ENCODE measurements around the gene SLC25A13.
"Not testable (repeated sequence)": the region's sequence is repeated elsewhere in the genome, so short reads cannot be mapped to it uniquely, and the experiment has no call there.

SLC25A13 gene

GRCh38 chr7:96179341-96179740 lies 142.6 kb downstream of the SLC25A13 start:
- H3K9me3 Mint-ChIP-seq, result no peaks in the 10 kb centered on the region
- no peaks in the 10 kb centered on the region for H3K36me3 Mint-ChIP-seq
- CTCF ChIA-PET, result interaction anchor here (0.8 kb wide), 1 partner anchor 53 kb away, joined by 3 read pairs; no protein-coding TSS in a partner anchor
- H3K27me3 Mint-ChIP-seq, result no peaks in the 10 kb centered on the region
- DNase-seq, result no peak
- H3K4me3 Mint-ChIP-seq, result no peak overlapping the region
- H3K27ac Mint-ChIP-seq, result no peak overlapping the region
- H3K4me1 Mint-ChIP-seq, result no peaks in the 10 kb centered on the region

DNA sequence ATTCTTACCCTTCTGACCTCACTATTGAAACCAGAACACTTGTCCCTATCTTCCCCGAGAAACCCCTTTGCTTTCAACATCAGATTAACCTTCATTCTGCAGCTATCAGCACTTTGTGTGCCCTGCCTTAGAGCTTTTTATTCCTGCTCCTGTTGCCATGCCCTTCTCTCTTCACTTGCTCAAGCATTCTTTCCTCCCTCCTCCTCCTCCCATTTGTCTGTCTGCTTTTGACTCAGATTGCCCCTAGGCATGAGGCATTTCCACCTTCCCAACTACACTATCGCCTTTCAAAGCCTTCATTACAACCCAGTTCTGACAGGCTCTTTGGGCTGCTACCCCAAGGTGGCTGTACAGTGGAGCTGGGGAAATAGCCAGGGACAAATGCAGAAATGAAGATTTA lies 143.3 kb downstream of the SLC25A13 start:
- CTCF ChIA-PET, result no interaction called here

DNA sequence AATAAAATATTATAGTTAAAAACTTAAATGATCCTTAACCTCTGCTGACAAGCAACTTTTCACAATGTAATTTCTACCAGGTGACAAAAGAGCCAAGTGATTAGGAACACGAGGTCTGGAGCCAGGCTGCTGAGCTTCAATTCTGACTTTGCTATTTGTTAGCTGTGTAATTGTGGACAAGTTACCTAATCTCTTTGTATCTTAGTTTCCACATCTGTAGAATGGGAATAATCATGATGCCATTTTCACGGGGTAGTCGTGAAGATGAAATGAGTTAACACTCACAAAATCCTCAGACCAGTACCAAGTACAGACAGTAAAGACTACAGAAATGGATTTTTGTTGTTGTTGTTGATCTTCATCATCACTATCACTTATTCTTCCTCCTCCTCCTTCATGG lies 144.5 kb downstream of the SLC25A13 start:
- Mint-ChIP-seq H3K4me3 (no peak overlapping the region), H3K36me3 (no peaks in the 10 kb centered on the region), H3K4me1 (no peaks in the 10 kb centered on the region), H3K27ac (no peak overlapping the region), H3K9me3 (no peaks in the 10 kb centered on the region), H3K27me3 (no peaks in the 10 kb centered on the region)
- DNase-seq, result no peak
- CTCF ChIA-PET, result no interaction called here

More for the DNA sequence above, 143.3 kb downstream of the SLC25A13 start:
- Mint-ChIP-seq H3K36me3 (no peaks in the 10 kb centered on the region), H3K9me3 (no peaks in the 10 kb centered on the region), H3K27me3 (no peaks in the 10 kb centered on the region), H3K4me1 (no peaks in the 10 kb centered on the region), H3K4me3 (no peak overlapping the region), H3K27ac (no peak overlapping the region)
- DNase-seq, result no peak

GRCh38 chr7:96174812-96175211 lies 147.1 kb downstream of the SLC25A13 start:
- no peaks in the 10 kb centered on the region for H3K27me3 Mint-ChIP-seq
- no peak for DNase-seq
- H3K4me3 Mint-ChIP-seq, result no peak overlapping the region
- H3K9me3 Mint-ChIP-seq, result no peaks in the 10 kb centered on the region
- no peaks in the 10 kb centered on the region for H3K36me3 Mint-ChIP-seq
- no peaks in the 10 kb centered on the region for H3K4me1 Mint-ChIP-seq
- CTCF ChIA-PET, result no interaction called here
- H3K27ac Mint-ChIP-seq, result no peak overlapping the region

GRCh38 chr7:96173781-96174180 lies 148.1 kb downstream of the SLC25A13 start:
- H3K4me3 Mint-ChIP-seq, result no peak overlapping the region
- no peaks in the 10 kb centered on the region for H3K27me3 Mint-ChIP-seq
- no peak overlapping the region for H3K27ac Mint-ChIP-seq
- H3K36me3 Mint-ChIP-seq, result peaks cover 1% of the 10 kb centered on the region
- H3K9me3 Mint-ChIP-seq, result no peaks in the 10 kb centered on the region
- CTCF ChIA-PET, result no interaction called here
- H3K4me1 Mint-ChIP-seq, result no peaks in the 10 kb centered on the region
- DNase-seq, result no peak

DNA sequence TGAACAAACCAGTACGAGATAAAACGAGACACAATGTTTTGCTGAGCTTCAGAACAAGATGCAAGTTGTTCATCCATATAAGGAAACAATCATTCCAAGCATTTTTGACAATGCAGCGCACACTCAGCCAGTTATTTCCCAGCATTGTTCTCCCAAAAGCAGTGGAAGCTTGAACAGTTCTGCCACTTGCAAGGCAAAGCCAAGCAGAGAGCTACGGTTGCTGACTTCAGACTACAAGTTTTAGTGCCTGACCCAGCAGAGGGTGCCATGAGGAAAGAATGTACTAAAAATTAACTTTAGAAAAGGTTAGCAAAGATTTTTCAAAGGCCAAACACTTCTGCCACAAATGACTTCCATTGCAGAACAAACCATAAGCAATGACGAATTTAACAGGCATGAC lies 152.5 kb downstream of the SLC25A13 start:
- Mint-ChIP-seq H3K27ac (no peak overlapping the region), H3K9me3 (no peaks in the 10 kb centered on the region), H3K36me3 (peaks cover 1% of the 10 kb centered on the region), H3K4me3 (no peak overlapping the region), H3K27me3 (no peaks in the 10 kb centered on the region), H3K4me1 (no peaks in the 10 kb centered on the region)
- no peak for DNase-seq
- CTCF ChIA-PET, result no interaction called here

DNA sequence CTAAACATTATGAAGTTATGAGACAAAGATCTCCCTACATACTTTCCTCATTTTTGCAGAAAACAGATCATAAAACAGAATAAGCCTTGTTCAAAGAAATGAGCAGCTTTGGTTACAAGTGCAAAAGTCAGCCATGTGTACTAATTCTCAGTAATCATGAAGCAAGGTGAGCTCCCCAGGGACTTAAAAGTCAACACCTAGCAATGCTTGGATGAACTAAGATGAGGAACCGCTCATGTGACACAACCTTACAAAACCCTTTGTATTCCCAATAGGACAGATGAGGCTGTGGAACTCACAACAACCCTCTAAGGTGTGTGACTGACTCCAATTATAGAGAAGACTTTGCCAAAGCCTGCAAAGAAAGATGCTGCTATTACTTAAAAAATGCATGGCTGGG lies 154.5 kb downstream of the SLC25A13 start:
- DNase-seq, result no peak
- no peaks in the 10 kb centered on the region for H3K4me1 Mint-ChIP-seq
- H3K27me3 Mint-ChIP-seq, result no peaks in the 10 kb centered on the region
- H3K9me3 Mint-ChIP-seq, result no peaks in the 10 kb centered on the region
- H3K36me3 Mint-ChIP-seq, result peaks cover 1% of the 10 kb centered on the region
- no peak overlapping the region for H3K4me3 Mint-ChIP-seq
- CTCF ChIA-PET, result no interaction called here
- no peak overlapping the region for H3K27ac Mint-ChIP-seq

- CTCF ChIA-PET, result no interaction called here
- H3K4me1 Mint-ChIP-seq, result no peaks in the 10 kb centered on the region
- DNase-seq, result no peak
- no peaks in the 10 kb centered on the region for H3K27me3 Mint-ChIP-seq
- no peaks in the 10 kb centered on the region for H3K9me3 Mint-ChIP-seq
- no peak overlapping the region for H3K4me3 Mint-ChIP-seq
- no peaks in the 10 kb centered on the region for H3K36me3 Mint-ChIP-seq
- no peak overlapping the region for H3K27ac Mint-ChIP-seq
Measured at GRCh38 chr7:96161897-96162296, 160.0 kb downstream of the SLC25A13 start.

DNA sequence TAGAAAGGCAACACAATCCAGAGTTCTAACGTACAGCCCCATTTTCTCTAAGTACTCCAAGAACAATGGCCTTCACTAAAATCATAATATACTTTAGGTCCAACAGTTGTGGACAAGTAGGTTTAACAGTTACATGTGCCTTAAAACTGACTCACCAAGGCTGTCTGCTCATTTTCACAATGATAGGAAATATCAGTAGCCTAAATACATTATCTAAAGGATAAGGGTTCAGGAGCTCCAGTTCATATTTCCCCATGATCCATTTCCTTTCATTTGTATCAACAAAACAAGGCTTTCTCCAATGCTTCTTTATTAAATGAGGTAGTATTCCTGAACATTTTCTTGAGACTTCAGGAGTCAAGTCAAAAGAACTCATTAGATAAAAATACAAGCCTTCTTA lies 164.0 kb downstream of the SLC25A13 start:
- Mint-ChIP-seq H3K27me3 (no peaks in the 10 kb centered on the region), H3K4me3 (no peak overlapping the region)

DNA sequence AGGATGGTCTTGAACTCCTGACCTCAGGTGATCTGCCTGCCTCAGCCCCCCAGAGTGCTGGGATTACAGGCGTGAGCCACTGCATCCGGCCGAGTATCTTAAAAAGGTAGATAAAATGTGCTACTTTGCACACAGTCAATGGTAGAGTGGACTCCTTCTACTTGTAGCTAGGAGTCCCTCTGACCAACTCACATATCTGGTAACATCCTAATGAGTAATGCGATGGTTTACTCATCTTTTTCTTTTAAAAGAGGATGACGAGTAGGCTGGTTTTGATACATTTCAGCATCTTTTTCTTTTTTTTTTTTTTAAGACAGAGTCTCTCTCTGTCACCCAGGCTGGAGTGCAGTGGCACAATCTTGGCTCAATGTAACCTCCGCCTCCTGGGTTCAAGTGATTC lies 167.4 kb downstream of the SLC25A13 start:
- H3K9me3 Mint-ChIP-seq, H3K36me3 Mint-ChIP-seq, H3K27me3 Mint-ChIP-seq, DNase-seq, CTCF ChIA-PET, H3K27ac Mint-ChIP-seq, H3K4me1 Mint-ChIP-seq, H3K4me3 Mint-ChIP-seq: not testable (repeated sequence)

More for the DNA sequence above, 164.0 kb downstream of the SLC25A13 start:
- Mint-ChIP-seq H3K36me3 (no peaks in the 10 kb centered on the region), H3K4me1 (no peaks in the 10 kb centered on the region), H3K27ac (no peak overlapping the region), H3K9me3 (no peaks in the 10 kb centered on the region)
- CTCF ChIA-PET, result no interaction called here
- no peak for DNase-seq

GRCh38 chr7:96152706-96153105 lies 169.2 kb downstream of the SLC25A13 start:
- CTCF ChIA-PET, result no interaction called here
- Mint-ChIP-seq H3K27ac (no peak overlapping the region), H3K27me3 (no peaks in the 10 kb centered on the region), H3K4me3 (no peak overlapping the region), H3K36me3 (peaks cover 1% of the 10 kb centered on the region), H3K9me3 (no peaks in the 10 kb centered on the region), H3K4me1 (no peaks in the 10 kb centered on the region)
- DNase-seq, result no peak

- no peak for DNase-seq
- Mint-ChIP-seq H3K4me3 (no peak overlapping the region), H3K27ac (no peak overlapping the region), H3K36me3 (peaks cover 1% of the 10 kb centered on the region), H3K9me3 (no peaks in the 10 kb centered on the region), H3K4me1 (no peaks in the 10 kb centered on the region), H3K27me3 (no peaks in the 10 kb centered on the region)
- CTCF ChIA-PET, result no interaction called here
Measured at GRCh38 chr7:96151889-96152288, 170.0 kb downstream of the SLC25A13 start.

GRCh38 chr7:96144260-96144526 lies 177.7 kb downstream of the SLC25A13 start:
- Mint-ChIP-seq H3K36me3 (peaks cover 2% of the 10 kb centered on the region), H3K4me1 (no peaks in the 10 kb centered on the region), H3K27me3 (no peaks in the 10 kb centered on the region), H3K4me3 (no peak overlapping the region), H3K27ac (no peak overlapping the region), H3K9me3 (no peaks in the 10 kb centered on the region)
- CTCF ChIA-PET, result no interaction called here
- no peak for DNase-seq

- H3K27me3 Mint-ChIP-seq, result no peaks in the 10 kb centered on the region
- no peak overlapping the region for H3K4me3 Mint-ChIP-seq
- DNase-seq, result no peak
- CTCF ChIA-PET, result no interaction called here
- peaks cover 2% of the 10 kb centered on the region for H3K36me3 Mint-ChIP-seq
- no peaks in the 10 kb centered on the region for H3K9me3 Mint-ChIP-seq
- no peaks in the 10 kb centered on the region for H3K4me1 Mint-ChIP-seq
- H3K27ac Mint-ChIP-seq, result no peak overlapping the region
Measured at GRCh38 chr7:96143495-96144259, 178.2 kb downstream of the SLC25A13 start.

- no peak overlapping the region for H3K4me3 Mint-ChIP-seq
- CTCF ChIA-PET, result no interaction called here
- H3K27me3 Mint-ChIP-seq, result no peaks in the 10 kb centered on the region
- no peak for DNase-seq
- H3K4me1 Mint-ChIP-seq, result no peaks in the 10 kb centered on the region
- no peak overlapping the region for H3K27ac Mint-ChIP-seq
- H3K9me3 Mint-ChIP-seq, result no peaks in the 10 kb centered on the region
- peaks cover 3% of the 10 kb centered on the region for H3K36me3 Mint-ChIP-seq
Measured at GRCh38 chr7:96136600-96137239, 185.2 kb downstream of the SLC25A13 start.

Measured in activated naive CD4-positive, alpha-beta T cell treated with anti-CD3 and anti-CD28 coated beads, Interleukin-2, amount 10 ng/mL, durations not matched to agents 7 days and 5 days (primary cell).